DMS153 treated with DMSO at 0.1 percent for 48 hours (cell line): ENCODE measurements around the gene IL12A.

ENCODE experiments used
- DNase-seq: peaks from one replicate; lab custom pipeline; 2025; ENCODE audit not compliant: unreplicated experiment; lab: John Stamatoyannopoulos, UW

Gene IL12A

DNA sequence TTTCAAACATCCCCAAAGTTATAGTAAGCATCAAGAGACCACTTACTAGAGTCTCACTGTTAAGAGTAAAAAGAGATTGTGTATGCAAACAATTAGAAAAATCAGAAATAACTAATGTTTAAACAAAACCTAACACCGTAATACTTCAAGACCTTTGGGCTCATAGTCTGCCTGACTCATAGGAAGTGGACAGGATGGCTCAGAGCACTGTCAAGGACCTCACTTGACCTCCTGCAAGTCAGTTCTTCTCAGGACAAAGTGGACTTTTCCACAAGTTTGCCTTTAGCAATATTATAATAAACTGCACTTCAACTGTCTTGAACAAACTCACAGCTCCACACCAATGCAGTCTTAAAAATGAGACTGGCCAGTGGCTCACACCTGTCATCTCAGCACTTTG lies 34.8 kb downstream of the IL12A start:
- DNase-seq: no peak

DNA sequence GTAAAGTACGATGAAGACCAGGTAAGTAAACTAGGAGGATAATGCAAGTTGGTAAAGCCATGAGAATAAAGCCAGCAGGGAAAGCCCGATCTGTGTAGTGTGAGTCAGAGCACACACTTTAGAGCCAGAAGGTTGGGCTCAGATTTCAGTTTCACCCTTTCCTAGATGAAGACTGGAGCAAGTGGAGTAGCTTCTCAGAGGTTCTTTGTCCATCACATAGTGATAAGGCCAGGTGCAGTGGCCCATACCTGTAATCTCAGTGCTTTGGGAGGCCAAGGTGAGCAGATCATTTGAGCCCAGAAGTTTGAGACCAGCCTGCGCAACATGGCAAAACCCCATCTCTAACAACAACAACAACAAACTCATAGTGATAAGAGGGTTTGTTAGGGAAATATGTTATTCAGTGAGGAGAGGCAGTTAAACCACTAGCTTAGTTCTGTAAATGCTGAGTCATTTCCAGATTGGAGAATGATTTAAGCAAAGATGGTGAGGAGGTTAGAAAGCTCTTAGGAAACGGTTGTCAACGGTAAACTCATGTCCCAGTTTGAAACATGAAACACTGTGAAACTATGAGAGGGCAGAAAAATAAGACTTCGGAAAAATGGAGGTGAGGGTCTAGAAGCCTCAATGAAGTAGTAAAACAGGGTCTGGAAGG lies 39.0 kb downstream of the IL12A start:
- DNase-seq: no peak

DNA sequence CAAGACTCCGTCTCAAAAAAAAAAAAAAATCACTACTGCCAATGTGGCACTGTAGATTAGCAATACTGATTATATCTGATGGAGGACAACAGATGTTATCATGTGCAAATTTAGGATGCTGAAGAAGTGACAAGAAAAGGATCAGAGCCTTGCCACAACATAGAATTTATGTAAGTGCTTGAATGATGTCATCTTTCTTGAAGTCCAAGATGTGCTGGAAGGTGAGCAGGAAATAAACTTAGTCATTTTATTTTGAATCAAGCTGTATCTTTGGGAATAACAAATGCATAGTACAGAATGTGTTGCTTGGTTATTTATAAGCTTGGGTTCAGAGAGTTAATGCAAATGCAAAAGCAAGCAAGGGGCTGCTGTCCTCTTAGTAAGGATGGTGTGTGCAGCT lies 47.1 kb downstream of the IL12A start:
- DNase-seq: no peak

DNA sequence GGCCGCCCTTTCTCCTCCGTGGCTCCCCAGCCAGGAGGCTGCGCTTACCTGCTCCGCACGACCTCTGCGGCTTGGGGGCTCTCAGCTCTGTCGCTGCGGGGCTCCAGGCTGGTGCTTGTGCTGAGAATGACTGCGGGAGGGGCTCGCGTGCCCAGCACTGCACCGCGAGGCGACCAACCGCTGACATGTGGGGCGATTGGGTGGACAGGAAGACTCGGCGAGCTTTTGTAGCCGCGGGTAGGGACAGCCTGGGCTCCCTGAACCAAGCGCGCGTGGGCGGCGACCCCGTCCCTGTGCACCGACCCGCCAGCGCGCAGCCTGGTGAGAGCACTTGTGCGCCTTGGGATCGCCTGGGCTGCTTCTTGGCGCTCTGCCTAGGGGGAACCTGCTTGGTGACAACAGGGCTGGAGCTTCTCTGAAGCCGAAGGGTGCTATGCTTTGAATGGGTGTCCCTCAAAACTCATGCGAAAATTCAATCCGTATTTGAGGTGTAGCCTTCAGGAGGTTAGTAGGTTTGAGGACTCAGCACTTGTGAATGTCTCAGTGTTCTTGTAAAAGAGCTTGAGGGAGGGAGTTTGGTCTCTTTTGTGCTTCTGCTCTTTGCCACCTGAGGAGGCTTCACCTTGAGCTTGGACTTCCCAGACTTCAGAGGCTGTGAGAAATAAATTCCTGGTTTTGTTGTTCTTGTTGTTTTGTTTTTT lies 50.4 kb downstream of the IL12A start:
- no peak for DNase-seq

DNA sequence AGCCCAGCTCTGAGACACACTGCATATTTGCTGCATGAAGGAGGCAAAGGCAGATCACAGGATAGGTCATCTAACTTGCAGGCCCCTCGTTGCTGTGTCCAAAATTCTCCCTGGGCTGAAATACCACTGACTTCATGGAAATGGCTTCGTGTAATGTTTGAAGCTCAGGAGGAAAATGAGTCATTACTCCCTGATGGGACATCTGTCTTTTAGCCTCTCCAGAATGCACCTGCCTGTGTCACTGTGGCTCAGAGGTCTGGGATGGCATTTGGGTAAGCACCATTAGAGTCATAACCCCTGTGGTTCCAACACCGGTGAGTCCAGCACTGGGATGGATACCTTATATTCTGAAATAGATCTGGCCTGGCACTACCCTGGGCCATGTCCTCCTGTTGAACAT lies 51.5 kb downstream of the IL12A start:
- DNase-seq: no peak

DNA sequence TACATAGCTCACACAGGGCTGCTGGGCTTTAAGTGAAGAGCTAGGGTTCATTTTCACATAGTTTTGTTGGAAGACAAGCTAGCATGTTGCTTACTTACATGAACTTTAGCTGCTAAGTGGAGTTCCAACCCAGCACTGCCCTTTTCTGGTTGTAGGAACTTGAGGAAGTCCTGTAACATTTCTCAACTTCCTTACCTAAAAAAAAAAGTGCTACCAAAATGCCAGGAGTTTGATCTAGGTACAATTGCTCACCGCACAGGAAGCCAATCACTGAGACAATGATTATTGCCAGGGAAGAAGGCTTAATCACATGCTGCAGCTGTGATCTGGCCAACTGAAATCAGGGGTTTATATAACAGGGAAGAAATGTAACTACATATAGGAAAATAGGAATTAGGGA lies 52.8 kb downstream of the IL12A start:
- no peak for DNase-seq

DNA sequence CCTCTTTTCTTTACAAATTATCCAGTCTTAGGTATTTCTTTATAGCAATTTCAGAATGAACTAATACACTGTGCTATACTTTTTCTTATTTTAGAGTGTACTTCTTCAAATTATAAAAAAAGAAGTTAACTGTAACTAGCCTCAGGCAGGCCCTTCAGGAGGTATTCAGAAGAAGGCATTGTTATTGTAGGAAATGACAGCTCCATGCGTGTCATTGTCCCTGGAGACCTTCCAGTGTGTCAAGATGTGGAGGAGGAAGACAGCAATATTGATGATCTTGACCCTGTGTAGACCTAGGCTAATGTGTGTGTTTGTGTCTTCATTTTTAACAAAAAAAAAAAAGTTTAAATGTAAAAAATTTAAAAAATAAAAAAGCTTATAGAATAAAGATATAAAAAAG lies 55.5 kb downstream of the IL12A start:
- DNase-seq: no peak
